GM19193 (cell line): ENCODE results near the gene VCL.

ENCODE experiments used
- POLR2A ChIP-seq: IDR thresholded peaks from 4 replicates; pipeline ENCODE4 v1.6.1; 2011; ENCODE audit not compliant: insufficient read depth, insufficient read length; ENCODE audit errors: extremely low read depth

Gene VCL

DNA sequence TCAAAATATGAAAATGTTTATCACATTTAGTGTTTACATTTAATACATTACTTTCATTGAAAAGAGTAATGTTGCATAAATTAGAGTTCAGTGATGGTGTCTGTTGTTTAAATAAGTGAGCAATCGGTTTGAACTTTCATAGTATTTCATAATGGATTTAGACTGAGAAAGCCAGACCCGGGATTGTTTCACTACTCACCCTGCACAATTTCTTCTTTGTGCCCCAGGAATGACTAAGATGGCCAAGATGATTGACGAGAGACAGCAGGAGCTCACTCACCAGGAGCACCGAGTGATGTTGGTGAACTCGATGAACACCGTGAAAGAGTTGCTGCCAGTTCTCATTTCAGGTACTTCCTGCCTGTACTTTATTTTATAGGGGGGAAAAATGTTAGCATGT, 74.6 kb downstream of the VCL start:
- no peak for TF ChIP-seq POLR2A

DNA sequence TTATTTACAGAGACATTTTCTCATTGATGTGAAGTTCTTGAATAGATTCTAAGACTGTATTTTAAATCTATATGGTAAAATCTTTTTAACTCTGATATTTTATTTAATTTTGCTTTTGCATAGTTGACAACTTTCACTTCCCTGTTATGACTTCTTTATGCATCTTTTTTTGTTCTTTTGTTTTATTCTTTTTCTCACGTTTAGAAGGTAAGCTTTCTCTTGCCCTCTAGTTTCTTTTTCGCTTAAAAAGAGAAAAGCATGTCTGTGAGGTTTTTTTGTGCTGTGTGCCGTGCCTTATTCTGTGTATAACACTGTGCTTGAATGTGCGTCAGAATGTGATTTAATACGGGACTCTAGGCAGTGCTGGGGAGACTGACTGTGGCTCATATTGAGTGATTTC, 78.0 kb downstream of the VCL start:
- no peak for TF ChIP-seq POLR2A

DNA sequence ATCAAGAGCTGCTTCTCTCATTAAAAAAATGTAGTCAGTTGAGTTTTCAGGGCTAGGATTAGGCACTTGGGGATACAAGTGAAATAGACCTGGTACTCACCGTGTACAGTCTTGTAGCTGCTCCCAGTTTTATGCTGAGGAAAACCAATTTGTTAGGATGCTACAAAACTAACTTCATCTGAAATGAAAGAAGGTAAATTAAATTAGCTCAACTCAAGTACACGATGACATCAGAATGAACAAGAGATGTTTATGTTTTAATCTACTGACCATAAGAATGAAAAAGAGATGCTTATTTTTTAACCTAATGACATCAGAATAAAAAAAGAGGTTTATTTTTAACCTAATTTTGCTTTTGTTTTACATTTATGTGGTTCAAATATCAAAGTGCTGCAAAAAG, 79.0 kb downstream of the VCL start:
- TF ChIP-seq POLR2A, result no peak

DNA sequence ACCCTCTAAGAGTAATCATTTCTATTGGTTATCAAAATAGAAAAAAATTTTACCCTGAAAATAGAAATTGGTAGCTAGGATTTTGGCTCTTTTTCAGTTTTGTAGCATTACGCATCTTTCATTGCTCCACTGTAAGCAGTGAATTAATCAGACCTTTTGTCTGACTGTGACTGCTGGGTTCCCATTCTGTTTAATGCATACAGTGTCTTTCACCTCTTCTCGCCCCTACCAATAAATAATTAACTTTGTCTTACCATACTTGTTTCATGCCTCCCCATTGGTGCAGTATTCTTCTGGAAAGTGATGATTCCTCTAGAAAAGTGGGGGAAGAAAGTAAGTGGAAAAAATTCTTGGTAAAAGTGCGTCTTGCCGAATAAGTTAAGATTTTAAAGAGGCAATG, 79.5 kb downstream of the VCL start:
- TF ChIP-seq POLR2A, result no peak

DNA sequence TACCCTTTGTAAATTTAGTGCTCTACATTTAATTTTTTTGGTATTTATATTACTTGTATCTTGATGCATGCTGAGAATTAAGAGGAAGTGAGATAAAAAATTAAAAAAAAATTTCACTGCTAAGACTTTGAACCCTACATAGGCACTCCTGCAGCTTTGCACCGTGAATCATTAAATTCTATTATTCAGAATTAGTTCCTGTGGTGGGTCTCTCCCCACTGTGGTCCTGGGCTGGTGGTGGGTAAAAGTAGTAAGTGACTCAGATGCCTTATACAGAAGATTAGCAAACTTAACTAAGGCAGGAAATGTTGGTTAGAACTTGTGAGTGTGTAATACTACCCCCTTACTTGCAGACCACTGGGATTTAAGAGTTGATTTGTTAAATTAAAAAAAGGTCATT, 80.1 kb downstream of the VCL start:
- no peak for TF ChIP-seq POLR2A

DNA sequence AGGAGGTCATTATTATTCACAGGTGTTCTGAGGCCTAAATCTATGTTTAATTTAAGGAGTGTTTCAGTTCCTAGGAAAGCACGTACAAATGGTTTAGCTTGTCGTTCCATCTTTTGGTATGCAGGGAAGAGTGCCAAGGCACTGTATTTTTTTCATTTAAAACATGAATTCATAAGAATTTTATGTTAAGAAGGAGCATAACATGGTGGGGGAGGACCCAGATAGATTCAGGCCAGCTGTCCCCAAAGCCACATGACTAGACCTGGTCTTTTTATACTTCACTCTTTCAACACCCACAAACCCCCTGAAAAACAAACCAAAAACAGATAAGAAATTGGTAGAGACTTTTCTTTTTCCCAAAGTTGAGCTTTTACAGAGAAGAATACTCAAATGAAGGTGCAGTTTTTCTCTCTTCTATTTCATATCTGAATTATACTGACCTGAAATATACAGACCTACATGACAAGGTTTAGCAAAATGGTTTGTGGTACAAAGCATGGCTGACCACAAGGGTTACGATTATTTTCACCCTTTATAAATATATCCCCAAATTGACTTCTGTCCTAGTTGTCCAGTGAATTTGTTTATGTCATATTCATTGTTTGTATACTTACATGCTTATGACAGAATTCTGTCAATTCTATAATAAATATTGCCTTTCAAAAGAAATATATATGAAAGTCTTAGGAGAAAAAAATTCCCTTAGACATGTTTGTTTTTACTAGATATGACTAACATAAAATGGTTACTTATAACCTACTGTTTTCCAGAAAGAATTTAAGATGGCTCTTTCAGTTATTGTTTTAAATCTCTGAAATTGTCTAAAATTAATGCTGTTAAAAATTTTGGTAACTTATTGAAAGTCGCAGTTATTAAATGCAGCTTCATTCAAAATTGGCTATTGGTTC, 81.4 kb downstream of the VCL start:
- TF ChIP-seq POLR2A, result no peak

DNA sequence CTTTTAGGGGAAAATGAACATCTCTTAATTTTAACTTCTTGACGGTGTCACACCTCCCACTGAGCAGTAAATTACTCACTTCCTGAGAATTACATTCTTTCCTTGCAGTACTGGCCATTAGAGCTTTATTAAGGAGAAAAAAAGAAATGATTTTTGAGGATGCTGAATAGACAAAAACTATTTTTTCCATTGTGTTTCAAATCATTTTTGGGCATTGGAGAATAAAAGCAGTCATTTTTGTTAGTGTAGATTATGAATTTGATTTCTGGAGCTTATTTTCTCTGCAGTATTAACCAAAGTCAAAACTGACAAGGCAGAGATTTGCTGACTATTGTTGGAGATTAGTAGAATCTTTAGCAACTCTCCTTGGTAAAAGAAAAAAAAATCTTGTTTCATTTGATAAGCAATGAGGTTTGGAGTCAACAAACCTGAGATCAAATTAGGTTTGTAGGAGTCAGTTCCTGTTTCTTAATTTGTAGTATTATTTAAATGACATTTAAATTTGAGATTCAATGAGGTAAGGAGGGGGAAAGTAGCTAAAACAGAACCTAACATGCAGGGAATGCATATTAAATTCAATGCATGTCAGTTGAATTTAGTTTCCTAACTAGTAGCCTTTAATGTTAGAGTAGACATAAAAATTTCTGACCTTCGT, 82.1 kb downstream of the VCL start:
- no peak for TF ChIP-seq POLR2A

DNA sequence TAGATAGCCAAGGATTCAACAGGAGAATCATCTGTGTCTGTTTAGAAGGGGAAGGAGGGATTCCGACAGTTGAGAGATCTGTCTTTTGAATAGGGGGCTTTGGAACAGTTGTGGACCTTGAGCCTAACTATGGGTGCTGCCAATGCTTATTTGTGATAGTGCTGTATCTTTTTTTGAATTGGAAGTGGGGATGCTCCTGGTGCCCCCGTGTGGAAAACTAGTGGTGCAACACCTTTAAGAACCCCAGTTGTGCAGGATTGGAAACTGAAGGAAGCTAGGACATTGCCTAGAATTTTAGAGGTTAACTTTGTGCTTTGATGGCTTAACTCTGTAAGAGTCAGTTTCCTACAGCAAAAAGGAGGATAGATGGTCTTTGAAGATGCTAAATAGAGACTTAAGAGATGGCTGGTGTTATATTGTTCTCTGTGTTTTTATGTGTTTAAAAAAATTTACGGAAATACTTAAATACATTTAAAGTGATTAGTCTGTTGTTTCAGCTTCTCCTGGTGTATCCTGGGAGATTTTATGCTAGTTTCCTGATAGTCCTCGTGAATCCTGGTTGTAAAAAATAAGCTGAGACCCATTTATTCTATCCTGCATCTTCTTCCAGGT, 83.4 kb downstream of the VCL start:
- TF ChIP-seq POLR2A, result no peak

DNA sequence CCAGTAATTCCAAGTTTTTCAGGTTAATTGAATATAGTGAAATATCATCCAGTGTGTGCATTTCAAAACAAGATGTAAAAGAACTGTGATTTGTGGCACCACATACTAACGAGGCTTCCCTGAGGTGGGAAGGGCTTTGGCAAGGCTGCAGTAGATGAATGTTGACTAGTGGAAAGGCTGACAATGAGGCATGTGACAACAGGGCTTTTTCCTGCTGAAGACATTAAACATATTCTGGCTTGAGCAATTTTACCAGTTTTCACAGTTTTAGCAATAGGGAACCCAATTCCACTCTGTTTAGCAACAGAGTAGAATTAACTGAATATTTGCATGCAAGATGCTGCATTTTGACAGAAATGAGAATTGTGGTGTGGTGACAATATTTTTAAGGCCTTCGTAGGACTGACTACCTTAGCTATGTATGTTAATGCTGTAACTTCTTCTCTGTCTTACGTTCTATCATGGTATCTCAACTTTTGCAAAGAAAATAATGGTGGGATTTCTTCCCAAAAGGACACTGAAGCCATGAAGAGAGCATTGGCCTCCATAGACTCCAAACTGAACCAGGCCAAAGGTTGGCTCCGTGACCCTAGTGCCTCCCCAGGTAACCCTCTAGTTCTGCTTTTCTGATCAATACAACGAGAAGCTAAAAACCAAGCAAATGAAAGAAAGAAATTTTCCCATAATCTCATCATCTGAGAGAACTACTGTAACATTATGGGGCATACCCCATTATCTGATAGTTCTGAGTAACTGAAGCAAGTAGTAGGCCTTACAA, 84.2 kb downstream of the VCL start:
- TF ChIP-seq POLR2A, result no peak

- no peak for TF ChIP-seq POLR2A
Measured at GRCh38 chr10:74083304-74083703, 85.4 kb downstream of the VCL start.

DNA sequence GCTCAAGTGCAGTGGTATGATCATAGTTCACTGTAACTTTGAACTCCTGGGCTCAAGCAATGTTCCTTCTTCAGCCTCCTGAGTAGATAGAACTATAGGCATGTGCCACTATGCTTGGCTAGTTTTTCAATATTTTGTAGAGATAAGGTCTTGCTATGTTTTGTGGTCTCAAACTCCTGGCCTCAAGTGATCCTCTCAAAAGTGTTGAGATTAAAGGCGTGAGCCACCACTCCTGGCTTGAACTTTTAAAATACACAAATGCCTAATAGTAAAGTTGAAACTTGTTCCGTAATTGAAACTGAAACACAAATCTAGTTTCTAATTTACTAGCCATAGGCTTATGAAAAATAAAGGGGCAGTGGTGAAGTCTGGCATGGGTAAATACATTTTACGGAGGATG, 87.0 kb downstream of the VCL start:
- TF ChIP-seq POLR2A, result no peak

- TF ChIP-seq POLR2A, result no peak
Measured at GRCh38 chr10:74086317-74086716, 88.4 kb downstream of the VCL start.

DNA sequence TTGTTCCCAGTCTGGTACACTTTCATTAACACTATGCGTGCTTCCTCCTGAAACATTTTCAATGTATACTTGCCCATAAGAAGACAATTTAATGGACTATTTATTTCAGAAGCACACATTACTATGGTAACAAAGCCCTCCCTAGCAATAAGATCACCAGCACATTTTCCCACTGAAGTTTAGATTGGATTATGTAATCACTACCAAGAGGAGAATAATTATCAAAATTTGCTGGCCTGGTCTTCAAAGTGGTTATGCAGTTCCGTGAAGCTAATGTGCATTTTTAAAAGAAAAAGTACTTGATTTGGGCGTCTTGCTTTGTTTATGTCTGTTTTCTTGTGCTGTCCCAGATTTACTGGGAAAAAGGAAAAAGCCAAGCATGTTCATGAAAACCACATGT, 90.8 kb downstream of the VCL start:
- TF ChIP-seq POLR2A, result no peak

DNA sequence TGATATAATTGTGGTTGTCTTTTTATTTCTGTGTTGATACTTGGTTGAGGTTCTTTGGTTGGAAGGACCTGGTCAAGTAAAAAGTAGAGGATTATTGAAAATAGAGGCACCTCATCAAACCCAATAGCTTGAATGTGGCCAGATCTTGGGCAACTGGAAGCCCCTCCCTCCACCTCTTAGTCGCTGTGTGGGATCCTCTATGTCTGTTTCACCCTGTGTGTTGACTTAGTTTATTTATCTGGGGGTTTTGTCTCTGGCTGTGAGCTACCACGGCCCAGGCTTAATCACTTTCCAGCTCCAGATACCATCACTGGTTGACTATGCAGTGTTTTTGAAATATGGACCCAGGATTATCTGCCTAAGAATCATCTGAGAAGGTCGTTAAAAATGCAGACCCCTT, 94.5 kb downstream of the VCL start:
- no peak for TF ChIP-seq POLR2A

DNA sequence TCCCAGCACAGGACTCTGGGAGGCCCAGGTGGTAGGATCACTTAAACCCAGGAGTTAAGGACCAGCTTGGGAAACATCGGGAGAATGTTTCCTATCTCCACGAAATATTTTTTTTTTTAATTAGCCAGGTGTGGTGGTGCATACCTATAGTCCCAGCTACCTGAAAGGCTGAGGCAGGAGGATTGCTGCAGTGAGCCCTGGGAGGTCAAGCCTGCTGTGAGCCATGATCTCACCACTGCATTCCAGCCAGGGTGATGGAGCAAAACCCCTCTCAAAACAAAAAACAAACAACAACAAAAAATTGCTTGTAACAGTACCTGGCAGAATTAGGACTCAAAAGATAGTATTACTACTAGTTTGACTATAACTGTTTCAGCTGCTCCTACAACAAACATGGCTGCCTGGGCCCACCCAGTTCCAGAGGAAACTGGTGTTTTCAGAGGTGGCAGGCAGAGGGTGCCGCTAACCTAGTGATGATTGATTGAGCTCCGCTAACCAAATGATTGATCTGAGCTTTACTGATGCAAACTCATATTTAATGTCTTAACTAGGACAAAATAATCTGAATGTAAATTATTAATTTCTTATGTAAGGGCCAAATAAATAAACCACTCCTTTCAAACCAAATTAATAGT, 95.7 kb downstream of the VCL start:
- TF ChIP-seq POLR2A, result no peak

- no peak for TF ChIP-seq POLR2A
Measured at GRCh38 chr10:74094231-74094630, 96.3 kb downstream of the VCL start.

DNA sequence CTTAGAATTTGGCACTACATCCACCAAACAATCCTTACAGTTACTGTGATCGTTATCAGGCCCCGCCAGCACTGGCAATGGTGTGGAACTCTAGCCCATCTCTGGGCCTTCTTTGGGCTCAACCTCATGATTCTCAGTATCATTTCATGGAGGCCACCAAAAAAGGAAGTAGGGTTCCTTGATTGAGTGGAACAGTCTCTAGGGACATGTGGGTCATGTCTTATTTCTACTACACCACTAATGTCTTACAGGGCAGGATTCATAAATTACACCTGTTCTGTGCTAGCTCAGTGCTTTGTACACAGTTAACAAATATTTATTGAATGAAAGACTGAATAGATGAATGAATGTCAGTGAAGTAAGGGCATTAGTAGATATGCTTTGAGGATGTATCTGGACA, 98.9 kb downstream of the VCL start:
- TF ChIP-seq POLR2A, result no peak
